ENCODE results near the gene TEX264.

The TEX264 gene

GRCh38 chr3:51700403-51700802, 29.4 kb downstream of the TEX264 start:
- DNase-seq: no peak

GRCh38 chr3:51702156-51702555, 31.1 kb downstream of the TEX264 start:
- no peak for DNase-seq

GRCh38 chr3:51703068-51703760, 32.2 kb downstream of the TEX264 start:
- peak; percentile 51 for DNase-seq

DNA sequence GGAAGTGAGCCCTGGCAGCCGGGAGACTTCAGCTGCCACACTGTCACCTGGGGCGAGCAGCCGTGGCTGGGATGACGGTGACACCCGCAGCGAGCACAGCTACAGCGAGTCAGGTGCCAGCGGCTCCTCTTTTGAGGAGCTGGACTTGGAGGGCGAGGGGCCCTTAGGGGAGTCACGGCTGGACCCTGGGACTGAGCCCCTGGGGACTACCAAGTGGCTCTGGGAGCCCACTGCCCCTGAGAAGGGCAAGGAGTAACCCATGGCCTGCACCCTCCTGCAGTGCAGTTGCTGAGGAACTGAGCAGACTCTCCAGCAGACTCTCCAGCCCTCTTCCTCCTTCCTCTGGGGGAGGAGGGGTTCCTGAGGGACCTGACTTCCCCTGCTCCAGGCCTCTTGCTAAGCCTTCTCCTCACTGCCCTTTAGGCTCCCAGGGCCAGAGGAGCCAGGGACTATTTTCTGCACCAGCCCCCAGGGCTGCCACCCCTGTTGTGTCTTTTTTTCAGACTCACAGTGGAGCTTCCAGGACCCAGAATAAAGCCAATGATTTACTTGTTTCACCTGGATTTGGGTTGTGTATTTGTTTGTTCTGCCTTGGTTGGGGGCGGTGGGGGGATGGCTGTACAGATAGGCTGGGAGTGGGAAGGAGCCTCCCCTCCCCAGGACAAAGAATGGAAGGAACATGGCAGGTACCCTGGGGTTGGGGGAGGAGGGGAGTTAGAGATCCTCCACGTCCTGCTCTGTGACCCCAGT, 32.9 kb downstream of the TEX264 start:
- no peak for DNase-seq

- DNase-seq: no peak
Observed at GRCh38 chr3:51704511-51704950, 33.5 kb downstream of the TEX264 start.

- DNase-seq: no peak
Observed at GRCh38 chr3:51705276-51706020, 34.4 kb downstream of the TEX264 start.

GRCh38 chr3:51706021-51706485, 35.0 kb downstream of the TEX264 start:
- no peak for DNase-seq

DNA sequence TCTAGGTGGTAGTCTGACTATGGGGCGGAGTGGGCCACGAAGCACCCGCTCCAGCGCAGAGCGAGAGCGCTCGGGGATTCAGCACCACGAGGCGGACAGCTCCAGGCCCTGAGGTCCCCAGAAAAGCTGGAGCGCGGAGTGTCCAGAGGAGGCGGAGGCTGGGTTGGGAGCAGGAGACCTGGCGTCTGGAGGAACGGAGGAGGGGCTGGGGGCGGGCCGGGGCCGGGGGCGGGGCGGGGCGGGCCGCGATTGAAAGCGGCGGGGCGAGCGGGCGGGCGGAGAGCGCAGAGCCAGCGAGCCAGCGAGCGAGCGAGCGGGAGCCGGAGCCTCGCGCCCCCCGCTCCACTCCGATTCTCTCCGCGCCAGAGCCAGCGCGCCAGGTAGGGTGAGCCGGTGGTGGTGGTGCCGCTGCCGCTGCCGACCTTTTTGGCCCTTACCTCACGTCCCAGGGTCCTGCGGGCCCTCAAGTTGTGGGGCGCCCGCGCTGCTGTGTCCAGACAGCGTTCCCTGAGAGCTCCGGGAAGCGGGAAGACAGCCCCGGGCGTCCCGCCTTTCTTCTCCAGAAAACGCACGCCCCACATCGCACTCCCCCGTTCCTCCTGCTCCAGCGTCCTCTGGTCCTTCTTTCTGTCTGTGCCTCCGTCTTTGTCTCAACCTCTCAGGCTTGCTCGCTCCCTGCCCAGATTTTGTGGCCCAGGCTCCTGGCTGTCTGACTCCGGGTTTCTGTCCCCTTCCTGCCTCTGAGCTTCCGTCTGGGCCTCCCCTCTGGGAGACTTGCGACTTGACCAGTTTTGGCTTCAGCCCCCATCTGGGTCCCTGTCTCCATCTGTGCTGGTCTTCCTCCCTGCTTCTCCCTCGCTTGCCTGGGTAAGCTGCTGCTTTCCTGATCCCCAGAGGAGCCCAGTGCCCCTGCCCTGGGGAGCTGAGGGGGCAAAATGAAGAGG, 36.0 kb downstream of the TEX264 start, which contains the start of gene GRM2:
Gene GRM2 (plus strand): TSS at position 281 of the 944 bp plus-strand sequence. CDS start 1,916 bp downstream, outside the sequence.
- peak; percentile 27 for DNase-seq

DNA sequence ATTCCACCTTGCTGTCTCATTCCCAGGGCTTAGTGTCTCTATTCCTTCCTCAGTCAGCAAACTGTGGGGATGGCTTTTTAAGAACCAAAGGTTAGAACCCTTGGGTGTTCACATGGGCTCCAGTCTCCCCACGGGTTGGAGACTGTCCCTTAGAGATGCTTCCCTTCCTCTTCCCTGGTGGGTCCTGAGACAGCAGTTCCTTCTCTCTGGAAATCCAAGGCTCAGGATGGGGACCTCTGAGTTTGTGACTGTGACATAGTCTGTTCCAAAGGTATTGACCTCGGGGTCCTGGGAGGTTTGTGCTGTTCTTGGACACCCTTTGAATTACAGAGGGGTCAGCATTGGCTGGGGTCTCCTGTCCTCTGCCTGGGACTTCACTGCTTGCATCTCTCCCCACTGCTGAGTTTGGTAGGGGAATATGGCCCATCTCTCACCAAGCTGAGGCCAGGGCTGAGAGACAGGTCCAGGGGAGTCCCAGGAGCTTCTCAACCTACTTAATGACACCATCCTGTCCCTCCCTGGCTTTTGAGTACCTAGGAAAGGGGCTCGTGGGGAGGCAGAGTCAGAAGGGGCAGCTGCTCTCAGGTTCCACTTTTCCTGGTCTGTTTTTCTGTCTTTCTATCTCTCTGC, 37.3 kb downstream of the TEX264 start:
- no peak for DNase-seq

GRCh38 chr3:51709004-51709420, 38.0 kb downstream of the TEX264 start:
- no peak for DNase-seq

DNA sequence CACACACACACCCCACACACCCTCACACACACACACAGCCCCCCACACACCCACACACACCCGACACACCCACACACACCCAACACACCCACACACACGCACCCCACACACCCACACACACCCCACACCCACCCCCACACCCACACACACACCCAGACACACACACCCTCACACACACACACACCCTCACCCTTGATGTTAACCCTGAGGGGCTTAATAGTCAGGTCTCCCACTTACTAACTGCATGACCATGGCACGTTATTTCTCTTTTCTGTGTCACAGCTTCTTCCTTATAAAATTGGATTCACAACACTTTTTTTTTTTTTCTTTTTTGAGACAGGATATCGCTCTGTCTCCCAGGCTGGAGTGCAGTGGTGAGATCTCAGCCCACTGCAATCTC, 38.6 kb downstream of the TEX264 start:
- no peak for DNase-seq

DNA sequence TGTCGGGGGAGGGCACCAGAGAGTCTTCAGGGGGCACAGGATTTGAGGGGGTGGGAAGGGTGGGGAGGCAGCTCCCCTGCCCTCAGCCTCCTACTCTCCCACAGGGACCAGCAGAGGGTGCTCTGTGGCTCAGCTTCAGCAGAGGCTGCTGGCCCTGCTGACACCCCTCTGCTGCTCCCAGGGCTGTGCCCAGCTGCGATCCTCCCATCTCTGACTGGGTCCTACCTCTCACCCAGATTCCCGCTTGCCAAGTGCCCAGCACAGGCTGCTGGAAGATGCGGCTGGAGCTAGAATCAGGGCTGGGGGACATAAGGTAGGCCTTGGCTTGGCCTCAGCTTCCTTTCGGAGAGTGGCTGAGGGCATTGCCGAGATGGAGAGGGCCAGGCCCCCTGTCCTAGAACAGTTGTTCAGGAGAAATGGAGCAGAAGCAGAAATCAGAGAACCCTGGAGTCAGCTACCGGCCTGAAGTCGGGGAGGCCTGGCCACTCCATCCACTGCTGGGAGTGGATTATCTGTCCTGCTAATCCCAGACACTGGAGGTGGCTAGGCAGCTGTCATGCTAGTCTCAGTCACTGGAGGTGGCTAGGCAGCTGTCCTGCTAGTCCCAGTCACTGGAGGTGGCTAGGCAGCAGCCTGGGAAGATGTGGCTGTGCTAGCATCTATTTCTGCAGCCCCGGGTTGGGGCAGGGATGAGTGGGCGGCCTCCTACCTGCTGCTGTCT, 39.7 kb downstream of the TEX264 start:
- DNase-seq: no peak

DNA sequence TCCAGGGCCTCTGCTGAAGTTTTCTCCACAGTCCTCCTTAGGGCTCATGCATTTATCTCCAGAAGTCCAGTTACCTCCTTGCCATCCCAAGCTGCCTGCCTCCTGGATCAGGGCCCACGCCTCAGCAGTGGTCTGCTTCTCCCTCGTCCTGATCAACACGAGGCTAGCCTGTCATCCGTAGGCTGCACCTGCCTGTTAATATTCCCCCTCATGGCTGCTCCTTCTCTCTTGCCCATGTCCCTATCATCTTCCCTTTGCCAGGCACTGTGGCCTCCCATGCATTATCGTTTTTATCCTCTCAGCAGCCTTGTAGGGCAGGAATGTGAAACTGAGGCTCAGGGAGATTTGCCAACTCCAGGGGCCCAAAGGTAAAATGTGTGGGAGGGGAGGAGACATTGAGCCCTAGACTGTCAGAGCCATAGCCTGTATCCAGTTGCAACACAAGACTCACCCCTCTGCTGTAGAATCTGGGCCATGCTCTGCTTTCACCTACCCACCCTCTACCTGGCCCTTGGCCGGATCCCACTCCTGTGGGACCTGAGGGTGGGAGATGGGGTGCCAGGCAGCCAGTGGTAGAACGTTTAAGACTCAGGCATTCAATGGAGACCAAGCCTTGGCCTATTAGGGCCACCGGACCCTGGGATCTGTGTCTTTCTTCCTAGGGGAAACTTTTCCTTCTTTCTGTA, 40.4 kb downstream of the TEX264 start:
- DNase-seq: no peak

GRCh38 chr3:51712038-51712420, 41.0 kb downstream of the TEX264 start:
- DNase-seq: no peak

DNA sequence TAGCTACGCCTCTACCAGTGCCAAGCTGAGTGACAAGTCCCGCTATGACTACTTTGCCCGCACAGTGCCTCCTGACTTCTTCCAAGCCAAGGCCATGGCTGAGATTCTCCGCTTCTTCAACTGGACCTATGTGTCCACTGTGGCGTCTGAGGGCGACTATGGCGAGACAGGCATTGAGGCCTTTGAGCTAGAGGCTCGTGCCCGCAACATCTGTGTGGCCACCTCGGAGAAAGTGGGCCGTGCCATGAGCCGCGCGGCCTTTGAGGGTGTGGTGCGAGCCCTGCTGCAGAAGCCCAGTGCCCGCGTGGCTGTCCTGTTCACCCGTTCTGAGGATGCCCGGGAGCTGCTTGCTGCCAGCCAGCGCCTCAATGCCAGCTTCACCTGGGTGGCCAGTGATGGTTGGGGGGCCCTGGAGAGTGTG, 41.5 kb downstream of the TEX264 start:
- DNase-seq: no peak

DNA sequence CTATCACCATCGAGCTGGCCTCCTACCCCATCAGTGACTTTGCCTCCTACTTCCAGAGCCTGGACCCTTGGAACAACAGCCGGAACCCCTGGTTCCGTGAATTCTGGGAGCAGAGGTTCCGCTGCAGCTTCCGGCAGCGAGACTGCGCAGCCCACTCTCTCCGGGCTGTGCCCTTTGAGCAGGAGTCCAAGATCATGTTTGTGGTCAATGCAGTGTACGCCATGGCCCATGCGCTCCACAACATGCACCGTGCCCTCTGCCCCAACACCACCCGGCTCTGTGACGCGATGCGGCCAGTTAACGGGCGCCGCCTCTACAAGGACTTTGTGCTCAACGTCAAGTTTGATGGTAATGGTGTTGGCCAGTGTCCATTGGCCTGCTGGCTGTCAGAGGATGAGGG, 41.9 kb downstream of the TEX264 start:
- no peak for DNase-seq

DNA sequence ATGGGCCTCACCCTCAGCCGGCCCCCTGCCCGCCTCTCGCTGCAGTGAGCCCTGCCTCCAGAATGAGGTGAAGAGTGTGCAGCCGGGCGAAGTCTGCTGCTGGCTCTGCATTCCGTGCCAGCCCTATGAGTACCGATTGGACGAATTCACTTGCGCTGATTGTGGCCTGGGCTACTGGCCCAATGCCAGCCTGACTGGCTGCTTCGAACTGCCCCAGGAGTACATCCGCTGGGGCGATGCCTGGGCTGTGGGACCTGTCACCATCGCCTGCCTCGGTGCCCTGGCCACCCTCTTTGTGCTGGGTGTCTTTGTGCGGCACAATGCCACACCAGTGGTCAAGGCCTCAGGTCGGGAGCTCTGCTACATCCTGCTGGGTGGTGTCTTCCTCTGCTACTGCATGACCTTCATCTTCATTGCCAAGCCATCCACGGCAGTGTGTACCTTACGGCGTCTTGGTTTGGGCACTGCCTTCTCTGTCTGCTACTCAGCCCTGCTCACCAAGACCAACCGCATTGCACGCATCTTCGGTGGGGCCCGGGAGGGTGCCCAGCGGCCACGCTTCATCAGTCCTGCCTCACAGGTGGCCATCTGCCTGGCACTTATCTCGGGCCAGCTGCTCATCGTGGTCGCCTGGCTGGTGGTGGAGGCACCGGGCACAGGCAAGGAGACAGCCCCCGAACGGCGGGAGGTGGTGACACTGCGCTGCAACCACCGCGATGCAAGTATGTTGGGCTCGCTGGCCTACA, 44.4 kb downstream of the TEX264 start:
- DNase-seq: no peak

GRCh38 chr3:51715977-51716294, 44.9 kb downstream of the TEX264 start:
- no peak for DNase-seq

DNA sequence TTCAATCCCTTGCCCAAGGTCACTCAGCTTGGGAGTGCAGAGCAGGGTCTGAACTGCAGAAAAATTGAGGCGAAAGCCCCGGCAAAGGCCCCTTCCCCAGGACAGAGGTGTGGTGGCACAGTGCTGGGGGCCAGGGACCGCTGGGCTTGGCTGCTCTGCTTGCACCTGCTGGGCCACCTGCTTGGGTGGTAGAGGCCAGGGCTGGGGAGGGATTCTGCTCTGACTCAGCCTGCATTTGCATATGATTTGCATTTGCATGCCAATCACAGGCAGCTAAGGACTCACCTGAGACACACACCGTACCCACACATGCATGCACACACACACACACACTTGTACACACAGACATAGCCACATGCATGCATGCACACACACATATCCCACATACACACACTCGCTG, 45.8 kb downstream of the TEX264 start:
- no peak for DNase-seq

DNA sequence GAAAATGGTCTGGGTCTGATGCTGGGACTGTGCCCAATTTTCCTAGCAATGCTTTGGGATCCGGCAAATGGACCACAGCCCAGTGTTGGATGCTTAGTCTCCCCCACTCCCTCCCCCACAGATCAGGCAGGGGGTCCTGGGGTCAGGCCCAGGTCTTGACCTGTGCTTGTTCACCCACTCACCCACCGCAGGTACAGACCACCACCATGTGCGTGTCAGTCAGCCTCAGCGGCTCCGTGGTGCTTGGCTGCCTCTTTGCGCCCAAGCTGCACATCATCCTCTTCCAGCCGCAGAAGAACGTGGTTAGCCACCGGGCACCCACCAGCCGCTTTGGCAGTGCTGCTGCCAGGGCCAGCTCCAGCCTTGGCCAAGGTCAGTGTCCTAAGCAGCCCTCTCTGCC, 46.4 kb downstream of the TEX264 start:
- DNase-seq: no peak

Data from DMS79 (cell line).